B cell (primary cell): ENCODE results near the gene LCN10. TPM values are rescaled to one million over a fixed set of nuclear protein-coding genes. Genes with fewer than 3 reads are reported as not detected.
"Not testable (repeated sequence)": the region's sequence is repeated elsewhere in the genome, so short reads cannot be mapped to it uniquely, and the experiment has no call there.

Experiments used
- ATAC-seq: fragments of 200-7000 bp; cut with Tn5 transposase; one replicate; pipeline ENCODE4 v1.10.0; 2021; ENCODE audit warnings: low read depth, mild to moderate bottlenecking, moderate number of reproducible peaks, moderate library complexity
- CTCF ChIA-PET: fragments of 350-600 bp; sonication (Branson Sonifier 250); formaldehyde crosslinking; loops from one replicate; lab custom pipeline; 2021; ENCODE audit warnings: antibody characterized with exemption, inconsistent platforms; lab: Charles Lee
- POLR2A ChIA-PET: fragments of 350-600 bp; sonication (Branson Sonifier 250); formaldehyde crosslinking; loops from one replicate; lab custom pipeline; 2021; ENCODE audit warnings: antibody characterized with exemption; lab: Charles Lee
- DNase-seq: peaks from one replicate; pipeline ENCODE4 v3.0.0; 2013
- H2AFZ ChIP-seq: 2 replicates; pipeline ENCODE4 v1.6.1; 2012; ENCODE audit warnings: mild to moderate bottlenecking, low read depth, low read length; ENCODE audit not compliant: insufficient read depth, poor library complexity, severe bottlenecking
- H3K27ac ChIP-seq, 2 donors: 1 replicate in 1 of 2; 2 replicates in 1 of 2; pipeline ENCODE4 v1.5.1; 2012 to 2013; ENCODE audit warnings: low read length in 2 of 2, mild to moderate bottlenecking in 2 of 2, moderate library complexity in 1 of 2
- H3K27me3 ChIP-seq, 4 experiments: fragments of 200-600 bp in 1 of 4; sonication (generic) in 1 of 4; replicated peaks in 1 of 4; 1 replicate in 2 of 4; 2 replicates in 2 of 4; pipeline versions ENCODE4 v1.6.1 to v1.7.0; 2013 to 2016; ENCODE audit warnings: low read length in 3 of 4, mild to moderate bottlenecking in 2 of 4, mixed read lengths in 1 of 4, moderate library complexity in 1 of 4; ENCODE audit not compliant: insufficient read depth in 4 of 4, control insufficient read depth in 3 of 4; ENCODE audit errors: control extremely low read depth in 1 of 4
- H3K36me3 ChIP-seq, 2 experiments: replicated peaks in 1 of 2; 1 replicate in 1 of 2; 2 replicates in 1 of 2; pipeline versions ENCODE4 v1.6.1 to v1.7.1; 2013; ENCODE audit warnings: low read length in 1 of 2; ENCODE audit not compliant: insufficient read depth in 2 of 2, control insufficient read depth in 1 of 2; ENCODE audit errors: control extremely low read depth in 1 of 2, extremely low read depth in 1 of 2
- H3K4me1 ChIP-seq, 2 donors: fragments of 200-600 bp in 1 of 2; sonication (generic) in 1 of 2; 1 replicate in 1 of 2; 2 replicates in 1 of 2; pipeline versions ENCODE4 v1.5.1 to v1.6.1; 2013 to 2017; ENCODE audit warnings: low read length in 2 of 2; ENCODE audit not compliant: control insufficient read depth in 2 of 2, insufficient read depth in 2 of 2
- H3K4me2 ChIP-seq: replicated peaks from 2 replicates; pipeline ENCODE3; 2012; ENCODE audit warnings: mild to moderate bottlenecking, low read depth, low read length; ENCODE audit not compliant: poor library complexity, severe bottlenecking
- H3K4me3 ChIP-seq, 5 experiments: fragments of 200-600 bp in 1 of 5; sonication (generic) in 1 of 5; 1 replicate in 3 of 5; 2 replicates in 2 of 5; pipeline versions ENCODE4 v1.5.1 to v1.7.0; 2011 to 2016; ENCODE audit warnings: low read length in 4 of 5, mild to moderate bottlenecking in 4 of 5, low read depth in 2 of 5, control low read depth in 1 of 5, moderate library complexity in 1 of 5; ENCODE audit not compliant: insufficient read depth in 1 of 5; ENCODE audit errors: control extremely low read depth in 1 of 5, extremely low read depth in 1 of 5
- H3K79me2 ChIP-seq: fragments of 200-600 bp; sonication (generic); one replicate; pipeline ENCODE4 v1.6.0; 2016; ENCODE audit warnings: low read length; ENCODE audit not compliant: control insufficient read depth, insufficient read depth
- H3K9ac ChIP-seq: fragments of 200-600 bp; sonication (generic); 2 replicates; pipeline ENCODE4 v1.6.1; 2017; ENCODE audit warnings: mild to moderate bottlenecking, low read length, moderate library complexity
- H3K9me3 ChIP-seq, 3 donors: one replicate each; pipeline versions ENCODE4 v1.6.1 to v1.7.1; 2013; ENCODE audit warnings: low read length in 2 of 3; ENCODE audit not compliant: control insufficient read depth in 2 of 3, insufficient read depth in 1 of 3; ENCODE audit errors: control extremely low read depth in 1 of 3
- H4K20me1 ChIP-seq: 2 replicates; pipeline ENCODE4 v1.6.0; 2012; ENCODE audit warnings: mild to moderate bottlenecking, low read length; ENCODE audit not compliant: insufficient read depth, control insufficient read depth, poor library complexity, severe bottlenecking
- H3K27ac Mint-ChIP-seq: one replicate; pipeline ENCODE4 v1.8.0; 2021; ENCODE audit warnings: mixed read lengths
- H3K27me3 Mint-ChIP-seq: one replicate; pipeline ENCODE4 v1.8.0; 2021; ENCODE audit warnings: mixed read lengths
- H3K4me1 Mint-ChIP-seq: one replicate; pipeline ENCODE4 v1.8.0; 2021; ENCODE audit warnings: mixed read lengths
- H3K4me3 Mint-ChIP-seq: one replicate; pipeline ENCODE4 v1.8.0; 2021; ENCODE audit warnings: mixed read lengths
- H3K9me3 Mint-ChIP-seq: one replicate; pipeline ENCODE4 v1.8.0; 2022; ENCODE audit warnings: mixed read lengths; ENCODE audit not compliant: insufficient read depth
- CTCF ChIP-seq: fragments of 200-600 bp; IDR thresholded peaks from one replicate; pipeline ENCODE4 v1.8.0; 2022; ENCODE audit warnings: antibody characterized with exemption, mild to moderate bottlenecking
- EZH2 ChIP-seq: IDR thresholded peaks from 2 replicates; pipeline ENCODE4 v1.6.1; 2012; ENCODE audit warnings: borderline replicate concordance, low read depth, mild to moderate bottlenecking, moderate library complexity, low read length; ENCODE audit not compliant: insufficient read depth, poor library complexity, severe bottlenecking
- WGBS: methylation state at CpG from one replicate; pipeline ENCODE4 v1.1.5; 2013; ENCODE audit warnings: missing lambda C conversion rate; ENCODE audit not compliant: insufficient coverage; 5-methylcytosine and 5-hydroxymethylcytosine counted together
- intact Hi-C: fragments of 100-400 bp; cut with micrococcal nuclease; formaldehyde crosslinking; loops from one replicate; pipeline ENCODE4 v1.10.0; 2022
- polyA plus RNA-seq: library from polyadenylated mRNA; depleted of rRNA; stranded (reverse); fragments of >200 nt; gene quantifications from 2 replicates; pipeline ENCODE4 v1.2.3, GENCODE V29; 2012
- total RNA-seq, 2 donors: library from RNA; stranded (reverse); fragments of 120-200 nt in 1 of 2; gene quantifications; 1 replicate in 1 of 2; 2 replicates in 1 of 2; pipeline versions ENCODE4 v1.2.3 to v1.2.4, GENCODE V29; 2013 to 2022

Gene LCN10
- total and polyA plus RNA-seq, 2 donors (not counting 1 experiment from before 2014, with no cell fraction given), result 76.3 to 93.0 TPM

DNA sequence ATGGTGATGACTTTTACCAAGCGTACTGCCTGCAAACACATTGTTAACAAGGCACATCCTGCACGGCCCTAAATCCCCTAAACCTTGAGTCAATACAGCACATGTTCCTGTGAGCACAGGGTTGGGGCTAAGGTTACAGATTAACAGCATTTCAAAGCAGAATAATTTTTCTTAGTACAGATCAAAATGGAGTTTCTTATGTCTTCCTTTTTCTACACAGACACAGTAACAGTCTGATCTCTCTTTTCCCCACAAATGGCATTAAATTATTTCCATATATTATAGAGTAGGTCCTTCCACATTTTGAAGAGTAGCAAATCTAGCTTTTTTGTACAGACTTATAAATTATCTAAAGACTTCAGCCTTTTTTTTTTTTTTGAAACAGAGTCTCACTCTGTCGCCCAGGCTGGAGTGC, 46.8 kb upstream of the LCN10 start:
- Histone ChIP-seq H3K79me2 (peaks cover 4% of the 10 kb centered on the region), H3K27me3 (no peaks in the 10 kb centered on the region), H3K4me1 (peaks cover 18 to 27% of the 10 kb centered on the region in 2 donors), H3K36me3 (peaks cover 0 to 4% of the 10 kb centered on the region in 2 experiments), H3K4me3 (no peak overlapping the region), H3K27ac (no peak overlapping the region), H3K9ac (no peak overlapping the region), H3K9me3 (no peaks in the 10 kb centered on the region), H4K20me1 (peaks cover 12% of the 10 kb centered on the region), H3K4me2 (no peak overlapping the region), H2AFZ (no peak overlapping the region)
- Mint-ChIP-seq H3K9me3 (no peaks in the 10 kb centered on the region), H3K4me1 (peaks cover 23% of the 10 kb centered on the region), H3K4me3 (no peak overlapping the region), H3K27ac (no peak overlapping the region), H3K27me3 (no peaks in the 10 kb centered on the region)
- 67% methylated on average over 1 of the region's 3 CpGs for WGBS
- ATAC-seq (no peak), DNase-seq (no peak)
- intact Hi-C loops, result no loop called here
- ChIA-PET POLR2A (no interaction called here), CTCF (interaction anchor here (1.4 to 10.5 kb wide), 6 partner anchors 17 to 274 kb away, joined by 3 to 106 read pairs (median 14); partner anchors contain the start of genes FUT7 and RABL6)
- TF ChIP-seq CTCF, result no peak
- TF ChIP-seq EZH2, result no peak

DNA sequence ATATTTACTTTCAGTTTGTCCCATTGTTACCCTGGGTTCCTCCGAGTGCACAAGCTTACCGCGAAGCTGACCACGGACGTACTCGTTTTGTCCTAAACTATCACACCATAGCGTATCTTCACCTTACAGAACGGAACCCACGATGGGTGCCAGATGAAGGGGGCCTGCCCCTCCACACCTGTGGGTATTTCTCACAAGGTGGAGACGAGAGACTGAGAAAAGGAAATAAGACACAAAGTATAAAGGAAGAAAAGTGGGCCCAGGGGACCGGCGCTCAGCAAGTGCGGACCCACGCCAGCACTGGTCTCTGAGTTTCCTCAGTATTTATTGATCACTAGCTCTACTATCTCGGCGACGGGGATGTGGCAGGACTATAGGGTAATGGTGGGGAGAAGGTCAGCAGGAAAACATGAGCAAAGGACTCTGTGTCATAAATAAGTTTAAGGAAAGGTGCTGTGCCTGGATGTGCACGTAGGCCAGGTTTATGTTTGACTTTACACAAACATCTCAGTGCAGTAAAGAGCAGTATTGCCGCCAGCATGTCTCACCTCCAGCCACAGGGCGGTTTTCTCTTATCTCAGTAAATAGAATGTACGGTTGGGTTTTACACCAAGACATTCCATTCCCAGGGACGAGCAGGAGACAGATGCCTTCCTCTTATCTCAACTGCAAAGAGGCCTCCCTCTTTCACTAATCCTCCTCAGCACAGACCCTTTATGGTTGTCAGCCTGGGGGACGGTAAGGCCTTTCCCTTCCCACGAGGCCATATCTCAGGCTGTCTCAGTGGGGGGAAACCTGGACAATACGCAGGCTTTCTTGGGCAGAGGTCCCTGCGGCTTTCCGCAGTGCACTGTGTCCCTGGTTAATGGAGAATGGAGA, 46.1 kb upstream of the LCN10 start:
- H3K9ac ChIP-seq, H3K4me2 ChIP-seq, H2AFZ ChIP-seq, H3K9me3 ChIP-seq, H3K27me3 Mint-ChIP-seq, H3K79me2 ChIP-seq, DNase-seq, intact Hi-C loops, H3K4me3 ChIP-seq, H3K27ac Mint-ChIP-seq, H3K9me3 Mint-ChIP-seq, H3K36me3 ChIP-seq, H3K4me3 Mint-ChIP-seq, ATAC-seq, POLR2A ChIA-PET, H3K27ac ChIP-seq, H3K27me3 ChIP-seq: not testable (repeated sequence)
- whole genome bisulfite sequencing, result 76% methylated on average over 8 of the region's 27 CpGs
- H3K4me1 Mint-ChIP-seq, result peaks cover 26% of the 10 kb centered on the region
- Histone ChIP-seq H3K4me1 (peaks cover 18 to 27% of the 10 kb centered on the region in 2 donors), H4K20me1 (peaks cover 12% of the 10 kb centered on the region)
- CTCF ChIA-PET, result interaction anchor here (0.6 to 10.5 kb wide), 16 partner anchors 17 to 448 kb away, joined by 3 to 106 read pairs (median 6); partner anchors contain the start of genes AJM1, FUT7, NPDC1 and RABL6
